ENCODE measurements around the gene RPL39.

- no peak for TF ChIP-seq REST (IDR thresholded peaks at IDR 0.05; ENCODE audit: insufficient read depth in 1 of 2, low read depth in 2 of 2, low read length in 2 of 2)
- no peak for TF ChIP-seq POLR2AphosphoS5 (IDR thresholded peaks at IDR 0.05; ENCODE audit: low read depth, low read length)
- TF ChIP-seq FOXP2 (optimal IDR thresholded peaks at IDR 0.05; ENCODE audit: borderline replicate concordance, extremely low read depth, extremely low read length, insufficient read depth) = no peak
- no peak for TF ChIP-seq SIN3A (IDR thresholded peaks at IDR 0.05; ENCODE audit: borderline replicate concordance, insufficient read depth, low read length)
These were observed 24.9 kb upstream of the RPL39 start for GRCh38 chrX:119816300-119816699.

All from PFSK-1 (cell line).